Stimulated activated CD4-positive, alpha-beta T cell treated with anti-CD3 and anti-CD28 coated beads, Interleukin-1b, Interleukin-23, amount 100 ng/mL, for 4 hours (primary cell): ENCODE results near the gene MCM8.

Experiments used
- DNase-seq, 2 donors: peaks; one replicate each; pipeline ENCODE4 v3.0.0-alpha.2; 2020; ENCODE audit warnings: low read depth in 2 of 2

The MCM8 gene

GRCh38 chr20:5947276-5947675, 3.2 kb upstream of the MCM8 start:
- no peak for DNase-seq

GRCh38 chr20:5949943-5950270, 545 bp upstream of the MCM8 start:
- no peak for DNase-seq

GRCh38 chr20:5967469-5967868, 17.0 kb downstream of the MCM8 start:
- DNase-seq = no peak

- DNase-seq = no peak
Observed at GRCh38 chr20:5968462-5968861, 18.0 kb downstream of the MCM8 start.

- DNase-seq = no peak
Observed at GRCh38 chr20:5969348-5969935, 19.0 kb downstream of the MCM8 start.

- DNase-seq = no peak
Observed at GRCh38 chr20:5969940-5970339, 19.5 kb downstream of the MCM8 start.

GRCh38 chr20:5970381-5970780, 19.9 kb downstream of the MCM8 start:
- no peak for DNase-seq

- DNase-seq = no peak
Observed at GRCh38 chr20:5971203-5971602, 20.8 kb downstream of the MCM8 start.

- DNase-seq = no peak
Observed at GRCh38 chr20:5973172-5973571, 22.7 kb downstream of the MCM8 start.

- DNase-seq = no peak
Observed at GRCh38 chr20:5973971-5974370, 23.5 kb downstream of the MCM8 start.

- no peak for DNase-seq
Observed at GRCh38 chr20:5974531-5974930, 24.1 kb downstream of the MCM8 start.

- no peak for DNase-seq
Observed at GRCh38 chr20:5975778-5976177, 25.3 kb downstream of the MCM8 start.

GRCh38 chr20:5977223-5977622, 26.8 kb downstream of the MCM8 start:
- no peak for DNase-seq

- DNase-seq = no peak
Observed at GRCh38 chr20:5977975-5978374, 27.5 kb downstream of the MCM8 start.

GRCh38 chr20:5979801-5980200, 29.3 kb downstream of the MCM8 start:
- DNase-seq = no peak

GRCh38 chr20:5980720-5981538, 30.5 kb downstream of the MCM8 start:
- no peak for DNase-seq

- DNase-seq = no peak
Observed at GRCh38 chr20:5987383-5987782, 36.9 kb downstream of the MCM8 start.

GRCh38 chr20:5989539-5989938, 39.1 kb downstream of the MCM8 start:
- no peak for DNase-seq

- no peak for DNase-seq
Observed at GRCh38 chr20:5990946-5991345, 40.5 kb downstream of the MCM8 start.

- DNase-seq = no peak
Observed at GRCh38 chr20:5991623-5992441, 41.4 kb downstream of the MCM8 start.

- DNase-seq = no peak
Observed at GRCh38 chr20:5996765-5997164, 46.3 kb downstream of the MCM8 start.

GRCh38 chr20:5999783-6000182, 49.3 kb downstream of the MCM8 start:
- DNase-seq = no peak

GRCh38 chr20:6000871-6001270, 50.4 kb downstream of the MCM8 start:
- no peak for DNase-seq
